Chondrocyte (in vitro differentiated cells): Measurements from ENCODE around the gene RANBP17. TPM values are rescaled to one million over a fixed set of nuclear protein-coding genes. Genes with fewer than 3 reads are reported as not detected.

Source experiments
- DNase-seq: peaks from one replicate; pipeline ENCODE4 v3.0.0; 2021; ENCODE audit warnings: mixed read lengths, low spot score
- H3K27ac Mint-ChIP-seq: one replicate; pipeline ENCODE4 v1.8.0; 2021; ENCODE audit warnings: mild to moderate bottlenecking, moderate library complexity, mixed read lengths; ENCODE audit not compliant: unreplicated experiment
- H3K27me3 Mint-ChIP-seq: 2 replicates; pipeline ENCODE4 v1.8.0; 2021; ENCODE audit warnings: low read depth, mixed read lengths
- H3K36me3 Mint-ChIP-seq: 2 replicates; pipeline ENCODE4 v1.8.0; 2021; ENCODE audit warnings: low read depth, mixed read lengths
- H3K4me1 Mint-ChIP-seq: 2 replicates; pipeline ENCODE4 v1.8.0; 2021; ENCODE audit warnings: low read depth, mild to moderate bottlenecking, mixed read lengths
- H3K4me3 Mint-ChIP-seq: one replicate; pipeline ENCODE4 v1.8.0; 2021; ENCODE audit warnings: mild to moderate bottlenecking, moderate library complexity, mixed read lengths; ENCODE audit not compliant: unreplicated experiment
- H3K9me3 Mint-ChIP-seq: 2 replicates; pipeline ENCODE4 v1.8.0; 2021; ENCODE audit warnings: low read depth, mixed read lengths
- CTCF ChIP-seq: fragments of 200-600 bp; sonication (generic); IDR thresholded peaks from 2 replicates; pipeline ENCODE4 v1.5.0; 2021; ENCODE audit warnings: antibody characterized with exemption, mild to moderate bottlenecking, moderate library complexity
- total RNA-seq: library from RNA; stranded (reverse); gene quantifications from 3 replicates; pipeline ENCODE4 v1.2.1, GENCODE V29; 2021

RANBP17 gene
- total RNA-seq, 1 donor from 2014 or later = 24.5 TPM

- Mint-ChIP-seq H3K27ac (no peak overlapping the region), H3K4me1 (peaks cover 14% of the 10 kb centered on the region), H3K36me3 (peaks cover 23% of the 10 kb centered on the region), H3K4me3 (no peak overlapping the region), H3K27me3 (no peaks in the 10 kb centered on the region), H3K9me3 (peaks cover 19% of the 10 kb centered on the region)
- no peak for DNase-seq
- no peak for TF ChIP-seq CTCF
These were observed 388.9 kb downstream of the RANBP17 start for GRCh38 chr5:171250738-171251137.

GRCh38 chr5:171251519-171251918, 389.7 kb downstream of the RANBP17 start:
- H3K27ac Mint-ChIP-seq = no peak overlapping the region
- H3K4me3 Mint-ChIP-seq = no peak overlapping the region
- peaks cover 9% of the 10 kb centered on the region for H3K4me1 Mint-ChIP-seq
- peaks cover 23% of the 10 kb centered on the region for H3K36me3 Mint-ChIP-seq
- no peak for TF ChIP-seq CTCF
- no peaks in the 10 kb centered on the region for H3K27me3 Mint-ChIP-seq
- no peak for DNase-seq
- peaks cover 19% of the 10 kb centered on the region for H3K9me3 Mint-ChIP-seq

GRCh38 chr5:171252674-171253073, 390.9 kb downstream of the RANBP17 start:
- H3K27ac Mint-ChIP-seq = no peak overlapping the region
- H3K27me3 Mint-ChIP-seq = no peaks in the 10 kb centered on the region
- peaks cover 18% of the 10 kb centered on the region for H3K36me3 Mint-ChIP-seq
- H3K4me1 Mint-ChIP-seq = peaks cover 8% of the 10 kb centered on the region
- H3K9me3 Mint-ChIP-seq = peaks cover 19% of the 10 kb centered on the region
- no peak overlapping the region for H3K4me3 Mint-ChIP-seq
- no peak for DNase-seq
- TF ChIP-seq CTCF = no peak

- Mint-ChIP-seq H3K4me1 (peaks cover 8% of the 10 kb centered on the region), H3K36me3 (no peaks in the 10 kb centered on the region), H3K9me3 (no peaks in the 10 kb centered on the region), H3K4me3 (no peak overlapping the region), H3K27ac (no peak overlapping the region), H3K27me3 (no peaks in the 10 kb centered on the region)
- no peak for TF ChIP-seq CTCF
- no peak for DNase-seq
These were observed 397.1 kb downstream of the RANBP17 start for GRCh38 chr5:171258737-171259415.

GRCh38 chr5:171261361-171261760, 399.5 kb downstream of the RANBP17 start:
- Mint-ChIP-seq H3K4me3 (no peak overlapping the region), H3K27me3 (no peaks in the 10 kb centered on the region), H3K36me3 (peaks cover 4% of the 10 kb centered on the region), H3K27ac (no peak overlapping the region), H3K4me1 (no peaks in the 10 kb centered on the region), H3K9me3 (no peaks in the 10 kb centered on the region)
- no peak for TF ChIP-seq CTCF
- DNase-seq = no peak
